ENCODE data around the gene PSMD14.

Gene PSMD14

GRCh38 chr2:161386228-161386824 lies 78.1 kb downstream of the PSMD14 start:
- no peak for DNase-seq

GRCh38 chr2:161388146-161388779 lies 80.0 kb downstream of the PSMD14 start:
- no peak for DNase-seq

GRCh38 chr2:161391737-161392506 lies 83.7 kb downstream of the PSMD14 start:
- no peak for DNase-seq

DNA sequence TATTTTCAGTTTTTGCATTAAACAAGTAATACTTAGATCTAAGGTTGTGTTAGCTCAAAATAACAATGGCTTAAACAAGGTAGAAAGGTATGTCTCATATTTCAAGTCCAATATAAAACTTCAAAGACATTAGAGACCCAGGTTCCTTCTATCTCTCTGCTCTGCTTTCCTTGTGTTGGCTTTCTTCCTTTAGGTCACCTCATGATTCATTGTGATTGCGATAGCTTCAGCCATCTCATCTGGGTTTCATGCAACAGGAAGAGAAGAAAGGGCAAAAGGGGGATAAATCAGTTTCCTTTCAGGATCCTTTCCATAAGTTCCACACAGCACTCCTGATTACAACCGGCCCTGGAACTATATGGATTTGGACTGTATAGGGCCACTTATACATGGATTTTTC lies 91.9 kb downstream of the PSMD14 start:
- no peak for DNase-seq

DNA sequence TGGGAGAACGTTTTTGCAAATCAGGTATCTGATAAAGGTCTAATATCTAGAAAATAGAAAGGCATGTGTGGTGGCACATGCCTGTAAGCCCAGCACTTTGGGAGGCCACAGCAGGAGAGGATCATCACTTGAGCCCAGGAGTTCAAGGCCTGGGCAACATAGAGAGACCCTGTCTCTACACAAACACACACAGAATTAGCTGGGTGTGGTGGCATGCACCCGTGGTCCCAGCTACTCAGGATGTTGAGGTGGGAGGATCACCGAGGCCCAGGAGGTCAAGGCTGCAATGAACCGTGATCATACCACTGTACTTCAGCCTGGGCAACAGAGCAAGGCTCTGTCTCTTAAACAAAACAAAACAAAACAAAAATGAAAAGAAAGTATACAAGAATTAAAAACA lies 94.1 kb downstream of the PSMD14 start:
- DNase-seq = no peak

- no peak for DNase-seq
Measured at GRCh38 chr2:161406316-161406715, 98.1 kb downstream of the PSMD14 start.

DNA sequence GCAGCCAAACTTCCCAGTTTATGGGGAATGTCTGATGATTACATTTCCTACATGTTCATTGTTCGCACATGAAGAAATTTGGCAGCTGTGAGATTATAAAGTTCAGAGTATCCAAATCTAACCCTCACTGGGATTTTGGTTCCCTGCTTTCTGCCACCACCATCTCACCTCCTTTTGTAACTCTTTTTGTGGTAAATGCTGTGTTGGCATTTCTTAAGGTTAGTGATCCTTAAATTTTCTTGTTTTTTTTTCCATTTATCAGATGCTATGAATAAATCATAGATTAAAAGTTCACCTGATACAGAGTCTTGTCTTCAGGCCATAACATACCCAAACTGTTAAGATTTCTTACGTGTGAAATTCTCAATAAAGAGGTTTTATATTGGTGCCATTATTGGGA lies 99.4 kb downstream of the PSMD14 start:
- no peak for DNase-seq

GRCh38 chr2:161409308-161409907 lies 101.2 kb downstream of the PSMD14 start:
- no peak for DNase-seq

DNA sequence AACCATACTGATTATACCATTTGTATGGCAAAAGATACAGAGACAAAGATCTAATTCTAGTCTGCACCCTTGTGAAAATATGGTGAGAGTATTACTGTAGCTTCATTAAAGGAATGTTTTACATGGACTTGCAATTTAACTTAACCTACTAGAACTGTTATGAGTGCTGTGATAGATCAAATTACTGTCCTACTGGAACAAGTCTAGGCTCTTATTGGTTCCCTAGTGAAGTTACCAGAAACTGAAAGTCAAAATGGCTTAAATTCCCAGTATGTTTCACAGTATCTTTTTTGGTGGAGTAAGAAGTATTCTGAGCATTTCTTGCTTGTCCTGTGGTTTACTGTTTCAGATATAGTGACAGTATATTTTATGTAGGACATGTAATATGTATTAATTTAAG lies 104.1 kb downstream of the PSMD14 start:
- no peak for DNase-seq

- no peak for DNase-seq
Measured at GRCh38 chr2:161414042-161415033, 106.1 kb downstream of the PSMD14 start.

DNA sequence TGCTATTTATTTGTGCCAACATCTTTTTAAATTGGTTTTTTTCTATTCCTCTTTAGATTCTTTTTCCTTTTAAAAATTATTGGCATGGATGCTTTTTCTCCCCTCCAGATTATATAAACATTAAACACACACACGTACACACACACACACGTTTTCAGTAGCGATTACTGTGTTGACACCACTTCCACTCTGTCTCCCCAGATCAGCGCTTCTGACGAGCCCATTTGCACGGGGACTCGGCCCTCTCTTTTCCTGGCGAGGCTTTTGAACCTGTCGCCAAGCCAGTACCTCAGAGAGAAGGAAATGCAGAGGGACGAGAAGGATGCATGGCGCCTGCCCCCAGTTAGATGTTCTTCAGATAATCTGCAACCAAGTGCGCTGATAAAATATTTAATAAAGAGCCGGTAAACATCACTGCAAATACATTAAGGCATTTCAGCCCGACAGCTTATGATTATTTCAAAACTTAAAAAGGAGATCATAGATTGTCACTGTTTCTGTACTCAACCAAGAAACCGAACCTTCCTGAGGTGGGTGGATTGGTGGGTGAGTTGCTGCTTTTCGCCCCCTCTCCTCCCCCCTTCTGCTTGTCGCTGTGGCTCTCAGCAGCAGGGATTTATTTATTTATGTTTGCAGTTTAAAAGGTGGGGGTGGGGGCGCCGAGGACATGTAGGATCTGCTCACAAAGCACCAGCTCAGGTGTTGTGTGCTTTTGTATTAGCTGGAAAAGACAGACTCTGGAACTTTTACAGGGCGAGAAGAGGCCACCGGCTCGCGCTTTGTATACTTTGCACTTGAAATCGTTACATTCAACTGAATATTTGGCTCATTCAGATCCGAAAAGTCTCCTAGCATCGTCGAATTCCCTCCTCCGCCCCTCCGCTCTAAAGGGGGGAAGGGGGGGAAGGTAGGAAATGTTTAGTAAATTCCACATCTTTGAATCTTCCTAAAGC lies 107.1 kb downstream of the PSMD14 start:
- no peak for DNase-seq

DNA sequence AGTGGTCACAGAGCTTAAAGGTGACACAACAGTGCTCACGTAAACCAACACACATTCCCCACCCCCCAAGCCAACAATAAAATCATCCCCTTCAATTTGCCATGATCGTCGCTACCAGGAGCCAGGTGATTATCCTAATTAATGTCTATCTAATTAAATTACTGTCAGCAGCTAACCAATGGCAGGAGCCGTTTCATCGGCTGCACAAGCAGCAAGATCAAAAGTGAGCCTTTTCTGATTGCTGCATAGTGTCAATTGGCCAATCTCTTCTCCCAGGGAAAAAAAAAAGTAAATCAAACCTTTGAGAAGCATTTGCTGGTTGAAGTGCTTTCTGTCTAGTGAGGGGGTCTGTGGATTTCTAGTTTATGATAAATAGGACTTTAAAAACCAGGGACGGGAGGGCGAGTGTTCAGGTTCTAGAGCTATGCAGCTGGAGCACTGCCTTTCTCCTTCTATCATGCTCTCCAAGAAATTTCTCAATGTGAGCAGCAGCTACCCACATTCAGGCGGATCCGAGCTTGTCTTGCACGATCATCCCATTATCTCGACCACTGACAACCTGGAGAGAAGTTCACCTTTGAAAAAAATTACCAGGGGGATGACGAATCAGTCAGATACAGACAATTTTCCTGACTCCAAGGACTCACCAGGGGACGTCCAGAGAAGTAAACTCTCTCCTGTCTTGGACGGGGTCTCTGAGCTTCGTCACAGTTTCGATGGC lies 107.9 kb downstream of the PSMD14 start, which contains the start of gene TBR1:
TSS of gene TBR1 (plus strand) at position 311 of the 721 bp plus-strand sequence. CDS start at position 425, 114 bp downstream.
- DNase-seq = no peak

DNA sequence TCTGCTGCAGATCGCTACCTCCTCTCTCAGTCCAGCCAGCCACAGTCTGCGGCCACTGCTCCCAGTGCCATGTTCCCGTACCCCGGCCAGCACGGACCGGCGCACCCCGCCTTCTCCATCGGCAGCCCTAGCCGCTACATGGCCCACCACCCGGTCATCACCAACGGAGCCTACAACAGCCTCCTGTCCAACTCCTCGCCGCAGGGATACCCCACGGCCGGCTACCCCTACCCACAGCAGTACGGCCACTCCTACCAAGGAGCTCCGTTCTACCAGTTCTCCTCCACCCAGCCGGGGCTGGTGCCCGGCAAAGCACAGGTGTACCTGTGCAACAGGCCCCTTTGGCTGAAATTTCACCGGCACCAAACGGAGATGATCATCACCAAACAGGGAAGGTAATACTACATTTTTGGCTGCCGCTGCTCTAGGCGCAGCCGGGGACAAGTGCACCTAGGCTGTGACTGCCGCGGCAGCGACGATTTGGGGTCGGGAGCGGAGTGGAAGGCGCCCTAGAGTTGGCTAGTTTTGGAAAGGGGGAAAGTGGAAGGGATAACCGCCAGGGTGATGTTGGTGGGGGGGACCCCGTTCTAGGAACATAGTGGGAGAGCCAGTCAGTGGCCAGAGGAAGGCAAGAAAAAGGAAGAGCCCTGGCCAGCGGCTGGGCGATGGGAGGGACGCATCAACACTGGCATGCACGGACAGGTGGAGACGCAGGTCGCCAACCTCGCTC lies 108.6 kb downstream of the PSMD14 start:
- DNase-seq = no peak

- DNase-seq = no peak
Measured at GRCh38 chr2:161417438-161418274, 109.4 kb downstream of the PSMD14 start.

DNA sequence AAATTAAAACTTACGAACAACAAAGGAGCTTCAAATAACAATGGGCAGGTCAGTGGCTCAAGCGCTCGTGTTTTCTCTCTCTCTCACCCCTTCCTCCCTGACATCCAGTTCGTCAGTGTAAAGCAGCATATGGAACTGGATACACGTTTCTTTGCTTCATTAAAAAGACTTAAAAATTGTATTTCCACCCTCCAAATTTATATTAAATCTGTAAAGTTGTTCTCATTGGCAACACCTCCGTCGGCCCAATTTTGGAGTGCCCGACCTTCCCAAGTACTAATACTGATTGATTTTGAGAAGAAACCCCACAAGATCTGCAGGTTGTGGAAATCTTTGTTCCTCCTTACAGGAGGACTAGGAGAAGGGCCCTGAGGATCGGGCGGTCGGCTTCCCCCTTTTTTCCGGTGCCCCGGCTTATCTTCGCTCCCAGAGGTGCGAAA lies 110.1 kb downstream of the PSMD14 start:
- no peak for DNase-seq

- DNase-seq = no peak
Measured at GRCh38 chr2:161418715-161419637, 110.8 kb downstream of the PSMD14 start.

GRCh38 chr2:161419638-161420190 lies 111.5 kb downstream of the PSMD14 start:
- DNase-seq = no peak
